ENCODE measurements around the gene TCEA3.

DNA sequence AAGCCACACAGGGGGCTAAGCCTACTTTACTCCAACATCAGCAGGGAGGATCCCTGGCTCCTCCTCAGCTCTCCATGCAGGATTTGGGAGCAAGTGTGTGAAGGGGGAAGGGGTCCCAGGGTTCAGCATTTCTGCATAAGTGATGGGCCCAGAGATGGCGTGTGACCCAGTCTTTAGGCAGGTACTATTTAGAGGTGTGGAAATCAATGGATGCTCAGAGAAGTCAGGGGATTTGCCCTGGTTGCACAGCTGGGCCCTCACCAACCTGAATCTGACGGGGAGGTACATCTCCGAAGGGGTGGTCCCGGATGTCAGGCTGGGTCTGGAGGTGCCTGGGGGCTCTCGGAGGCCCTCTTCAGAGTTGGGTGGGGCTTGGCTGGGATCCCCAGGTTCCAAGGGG, 6.9 kb upstream of the TCEA3 start:
- TF ChIP-seq, protein P1, sequence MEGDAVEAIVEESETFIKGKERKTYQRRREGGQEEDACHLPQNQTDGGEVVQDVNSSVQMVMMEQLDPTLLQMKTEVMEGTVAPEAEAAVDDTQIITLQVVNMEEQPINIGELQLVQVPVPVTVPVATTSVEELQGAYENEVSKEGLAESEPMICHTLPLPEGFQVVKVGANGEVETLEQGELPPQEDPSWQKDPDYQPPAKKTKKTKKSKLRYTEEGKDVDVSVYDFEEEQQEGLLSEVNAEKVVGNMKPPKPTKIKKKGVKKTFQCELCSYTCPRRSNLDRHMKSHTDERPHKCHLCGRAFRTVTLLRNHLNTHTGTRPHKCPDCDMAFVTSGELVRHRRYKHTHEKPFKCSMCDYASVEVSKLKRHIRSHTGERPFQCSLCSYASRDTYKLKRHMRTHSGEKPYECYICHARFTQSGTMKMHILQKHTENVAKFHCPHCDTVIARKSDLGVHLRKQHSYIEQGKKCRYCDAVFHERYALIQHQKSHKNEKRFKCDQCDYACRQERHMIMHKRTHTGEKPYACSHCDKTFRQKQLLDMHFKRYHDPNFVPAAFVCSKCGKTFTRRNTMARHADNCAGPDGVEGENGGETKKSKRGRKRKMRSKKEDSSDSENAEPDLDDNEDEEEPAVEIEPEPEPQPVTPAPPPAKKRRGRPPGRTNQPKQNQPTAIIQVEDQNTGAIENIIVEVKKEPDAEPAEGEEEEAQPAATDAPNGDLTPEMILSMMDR (IDR thresholded peaks at IDR 0.05; ENCODE audit: low read depth, low read length) = no peak
- TF ChIP-seq EZH2phosphoT487 (IDR thresholded peaks at IDR 0.05; ENCODE audit: low read depth) = no peak
